IPS DF 6.9 (cell line): ENCODE results near the gene NAT16.

Experiments used
- DNase-seq: peaks from one replicate; pipeline ENCODE4 v3.0.0-alpha.2; 2013; ENCODE audit warnings: low read depth, low spot score
- H3K27ac ChIP-seq: one replicate; pipeline ENCODE4 v1.5.1; 2013; ENCODE audit warnings: low read length, control low read depth
- H3K27me3 ChIP-seq: 2 replicates; pipeline ENCODE4 v1.6.1; 2013; ENCODE audit warnings: mild to moderate bottlenecking, low read length; ENCODE audit not compliant: control insufficient read depth, insufficient read depth
- H3K36me3 ChIP-seq: 2 replicates; pipeline ENCODE4 v1.6.1; 2013; ENCODE audit warnings: low read length; ENCODE audit not compliant: control insufficient read depth, insufficient read depth
- H3K4me1 ChIP-seq: 2 replicates; pipeline ENCODE4 v1.6.1; 2013; ENCODE audit warnings: low read length; ENCODE audit not compliant: control insufficient read depth, insufficient read depth
- H3K4me3 ChIP-seq: 2 replicates; pipeline ENCODE4 v1.5.1; 2013; ENCODE audit warnings: mild to moderate bottlenecking, low read length
- H3K9me3 ChIP-seq: 2 replicates; pipeline ENCODE4 v1.6.1; 2013; ENCODE audit warnings: low read length, inconsistent platforms; ENCODE audit not compliant: control insufficient read depth, insufficient read depth
- WGBS: extraction: QIAGEN DNeasy Blood & Tissue Kit; methylation state at CpG from one replicate; pipeline ENCODE4 v1.1.7; 2013; ENCODE audit warnings: mixed read lengths, missing lambda C conversion rate; ENCODE audit not compliant: insufficient read length, insufficient coverage; 5-methylcytosine and 5-hydroxymethylcytosine counted together

NAT16 gene

GRCh38 chr7:101186194-101186593 is 6.1 kb upstream of the NAT16 start:
- Histone ChIP-seq H3K4me1 (peaks cover 2% of the 10 kb centered on the region; the same call in 1 of the 2 replicates), H3K36me3 (no peaks in the 10 kb centered on the region), H3K4me3 (no peak overlapping the region), H3K27me3 (no peaks in the 10 kb centered on the region), H3K9me3 (no peaks in the 10 kb centered on the region), H3K27ac (no peak overlapping the region)
- no peak for DNase-seq
- no CpG with 5 or more reads among the region's 6 CpGs for WGBS

GRCh38 chr7:101185258-101185839 is 5.3 kb upstream of the NAT16 start:
- no CpG with 5 or more reads among the region's 5 CpGs for WGBS
- Histone ChIP-seq H3K4me3 (no peak overlapping the region), H3K4me1 (peaks cover 3% of the 10 kb centered on the region; the same call in 1 of the 2 replicates), H3K9me3 (no peaks in the 10 kb centered on the region), H3K27ac (no peak overlapping the region), H3K27me3 (peaks cover 3% of the 10 kb centered on the region; the same call in 1 of the 2 replicates), H3K36me3 (no peaks in the 10 kb centered on the region)
- no peak for DNase-seq

- no peak for DNase-seq
- Histone ChIP-seq H3K36me3 (peaks cover 3% of the 10 kb centered on the region; the same call in 1 of the 2 replicates), H3K9me3 (no peaks in the 10 kb centered on the region), H3K4me3 (peak overlapping the region; percentile 62; the same call in 1 of the 2 replicates), H3K27me3 (peaks cover 18% of the 10 kb centered on the region), H3K4me1 (peaks cover 3% of the 10 kb centered on the region; the same call in 1 of the 2 replicates), H3K27ac (no peak overlapping the region)
- WGBS = no CpG with 5 or more reads among the region's 27 CpGs
Observed at GRCh38 chr7:101179713-101180112, 380 bp downstream of the NAT16 start.

GRCh38 chr7:101179117-101179516 is 976 bp downstream of the NAT16 start:
- Histone ChIP-seq H3K4me3 (peak overlapping the region; percentile 62; the same call in 1 of the 2 replicates), H3K9me3 (no peaks in the 10 kb centered on the region), H3K27ac (no peak overlapping the region), H3K27me3 (peaks cover 18% of the 10 kb centered on the region), H3K36me3 (peaks cover 3% of the 10 kb centered on the region; the same call in 1 of the 2 replicates), H3K4me1 (peaks cover 3% of the 10 kb centered on the region; the same call in 1 of the 2 replicates)
- DNase-seq = no peak
- WGBS = no CpG with 5 or more reads among the region's 20 CpGs

- Histone ChIP-seq H3K9me3 (no peaks in the 10 kb centered on the region), H3K4me3 (no peak overlapping the region), H3K4me1 (peaks cover 7% of the 10 kb centered on the region), H3K27me3 (peaks cover 29% of the 10 kb centered on the region), H3K27ac (no peak overlapping the region), H3K36me3 (peaks cover 3% of the 10 kb centered on the region; the same call in 1 of the 2 replicates)
- DNase-seq = no peak
- WGBS = no CpG with 5 or more reads among the region's 2 CpGs
Observed at GRCh38 chr7:101177644-101178043, 2.4 kb downstream of the NAT16 start.

- Histone ChIP-seq H3K27me3 (peaks cover 47% of the 10 kb centered on the region), H3K4me1 (peaks cover 12% of the 10 kb centered on the region), H3K27ac (no peak overlapping the region), H3K36me3 (peaks cover 3% of the 10 kb centered on the region; the same call in 1 of the 2 replicates), H3K4me3 (no peak overlapping the region), H3K9me3 (no peaks in the 10 kb centered on the region)
- no peak for DNase-seq
- no CpG with 5 or more reads among the region's 3 CpGs for WGBS
Observed at GRCh38 chr7:101175664-101176063, 4.4 kb downstream of the NAT16 start.

GRCh38 chr7:101174322-101174854 is 5.7 kb downstream of the NAT16 start:
- Histone ChIP-seq H3K4me1 (peaks cover 17% of the 10 kb centered on the region), H3K36me3 (no peaks in the 10 kb centered on the region; the same call in 1 of the 2 replicates), H3K27ac (no peak overlapping the region), H3K4me3 (peak overlapping the region; percentile 42; the same call in 1 of the 2 replicates), H3K9me3 (no peaks in the 10 kb centered on the region), H3K27me3 (peaks cover 54% of the 10 kb centered on the region)
- DNase-seq = no peak
- no CpG with 5 or more reads among the region's 28 CpGs for WGBS

- WGBS = no CpG with 5 or more reads among the region's 16 CpGs
- Histone ChIP-seq H3K4me3 (peak overlapping the region; percentile 42; the same call in 1 of the 2 replicates), H3K27me3 (peaks cover 58% of the 10 kb centered on the region), H3K27ac (no peak overlapping the region), H3K9me3 (no peaks in the 10 kb centered on the region), H3K4me1 (peaks cover 21% of the 10 kb centered on the region), H3K36me3 (no peaks in the 10 kb centered on the region; the same call in 1 of the 2 replicates)
- no peak for DNase-seq
Observed at GRCh38 chr7:101173752-101174244, 6.3 kb downstream of the NAT16 start.

GRCh38 chr7:101172854-101173751 is 7.0 kb downstream of the NAT16 start:
- H3K9me3 ChIP-seq = no peaks in the 10 kb centered on the region
- H3K4me3 ChIP-seq = peak overlapping the region; percentile 34; the same call in 1 of the 2 replicates
- DNase-seq = no peak
- H3K36me3 ChIP-seq = no peaks in the 10 kb centered on the region; the same call in 1 of the 2 replicates
- H3K27me3 ChIP-seq = peaks cover 61% of the 10 kb centered on the region
- no CpG with 5 or more reads among the region's 53 CpGs for WGBS
- H3K27ac ChIP-seq = no peak overlapping the region
- H3K4me1 ChIP-seq = peaks cover 23% of the 10 kb centered on the region
